Astrocyte of the cerebellum (primary cell): ENCODE data around the gene RNF130.

ENCODE experiments used
- DNase-seq: peaks from one replicate; pipeline ENCODE4 v3.0.0-alpha.2; 2011; ENCODE audit warnings: low read depth
- H3K4me3 ChIP-seq: 2 replicates; pipeline ENCODE4 v1.5.1; 2011; ENCODE audit warnings: mild to moderate bottlenecking, low read depth, low read length, moderate library complexity
- CTCF ChIP-seq: IDR thresholded peaks from 2 replicates; pipeline ENCODE4 v1.5.1; 2012; ENCODE audit warnings: low read length, low read depth, moderate library complexity, mild to moderate bottlenecking; ENCODE audit errors: missing control alignments
- in situ Hi-C: cut with HindIII; loops from 2 replicates; pipeline ENCODE4 v1.10.0; 2017; ENCODE audit warnings: low sequenced_read_pairs

Gene RNF130

GRCh38 chr5:180103487-180104167 lies 32.1 kb upstream of the RNF130 start:
- no peak for DNase-seq
- in situ Hi-C loops, result no loop called here
- TF ChIP-seq CTCF, result no peak
- H3K4me3 ChIP-seq, result no peak overlapping the region

GRCh38 chr5:180102636-180103035 lies 31.1 kb upstream of the RNF130 start:
- no peak for DNase-seq
- no peak overlapping the region for H3K4me3 ChIP-seq
- TF ChIP-seq CTCF, result no peak
- in situ Hi-C loops, result no loop called here

- no peak overlapping the region for H3K4me3 ChIP-seq
- DNase-seq, result no peak
- TF ChIP-seq CTCF, result no peak
- in situ Hi-C loops, result no loop called here
These were observed 30.0 kb upstream of the RNF130 start for GRCh38 chr5:180101451-180102105.

GRCh38 chr5:180100621-180101450 lies 29.3 kb upstream of the RNF130 start:
- no peak for TF ChIP-seq CTCF
- no peak overlapping the region for H3K4me3 ChIP-seq
- in situ Hi-C loops, result no loop called here
- DNase-seq, result no peak

- DNase-seq, result no peak
- in situ Hi-C loops, result no loop called here
- TF ChIP-seq CTCF, result no peak
- no peak overlapping the region for H3K4me3 ChIP-seq
These were observed 28.4 kb upstream of the RNF130 start for GRCh38 chr5:180099733-180100611.
